ENCODE data around the gene COX7A1.

DNA sequence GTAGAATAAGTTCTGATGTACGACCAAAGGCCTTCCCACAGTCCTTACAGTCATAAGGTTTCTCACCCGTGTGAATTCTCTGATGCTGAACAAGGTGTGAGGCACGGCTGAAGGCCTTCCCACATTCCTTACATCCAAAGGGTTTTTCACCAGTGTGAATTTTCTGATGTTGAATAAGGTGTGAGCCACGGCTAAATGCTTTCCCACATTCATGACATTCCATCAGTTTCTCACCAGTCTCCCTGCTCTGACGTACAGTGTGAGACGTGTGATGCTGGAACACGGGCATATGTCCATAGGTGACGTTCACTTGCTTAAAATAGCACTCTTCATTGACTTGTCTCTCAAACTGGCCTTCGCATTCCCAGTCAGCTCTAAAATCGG is 31.0 kb upstream of the COX7A1 start:
- TF ChIP-seq, protein P1, sequence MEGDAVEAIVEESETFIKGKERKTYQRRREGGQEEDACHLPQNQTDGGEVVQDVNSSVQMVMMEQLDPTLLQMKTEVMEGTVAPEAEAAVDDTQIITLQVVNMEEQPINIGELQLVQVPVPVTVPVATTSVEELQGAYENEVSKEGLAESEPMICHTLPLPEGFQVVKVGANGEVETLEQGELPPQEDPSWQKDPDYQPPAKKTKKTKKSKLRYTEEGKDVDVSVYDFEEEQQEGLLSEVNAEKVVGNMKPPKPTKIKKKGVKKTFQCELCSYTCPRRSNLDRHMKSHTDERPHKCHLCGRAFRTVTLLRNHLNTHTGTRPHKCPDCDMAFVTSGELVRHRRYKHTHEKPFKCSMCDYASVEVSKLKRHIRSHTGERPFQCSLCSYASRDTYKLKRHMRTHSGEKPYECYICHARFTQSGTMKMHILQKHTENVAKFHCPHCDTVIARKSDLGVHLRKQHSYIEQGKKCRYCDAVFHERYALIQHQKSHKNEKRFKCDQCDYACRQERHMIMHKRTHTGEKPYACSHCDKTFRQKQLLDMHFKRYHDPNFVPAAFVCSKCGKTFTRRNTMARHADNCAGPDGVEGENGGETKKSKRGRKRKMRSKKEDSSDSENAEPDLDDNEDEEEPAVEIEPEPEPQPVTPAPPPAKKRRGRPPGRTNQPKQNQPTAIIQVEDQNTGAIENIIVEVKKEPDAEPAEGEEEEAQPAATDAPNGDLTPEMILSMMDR (IDR thresholded peaks at IDR 0.05 in 8 of 11, conservative IDR thresholded peaks at IDR 0.05 in 3 of 11): no peak
- TF ChIP-seq POLR2A (IDR thresholded peaks at IDR 0.05) (no peak), POLR2AphosphoS5 (IDR thresholded peaks at IDR 0.05) (no peak)

All from spleen (tissue), 7 donors.